ENCODE measurements around the gene LRRC15. TPM values are rescaled to one million over a fixed set of nuclear protein-coding genes. Genes with fewer than 3 reads are reported as not detected.

The LRRC15 gene
- total and polyA plus RNA-seq, 2 experiments from 2014 or later, result 0.05 to 0.14 TPM

DNA sequence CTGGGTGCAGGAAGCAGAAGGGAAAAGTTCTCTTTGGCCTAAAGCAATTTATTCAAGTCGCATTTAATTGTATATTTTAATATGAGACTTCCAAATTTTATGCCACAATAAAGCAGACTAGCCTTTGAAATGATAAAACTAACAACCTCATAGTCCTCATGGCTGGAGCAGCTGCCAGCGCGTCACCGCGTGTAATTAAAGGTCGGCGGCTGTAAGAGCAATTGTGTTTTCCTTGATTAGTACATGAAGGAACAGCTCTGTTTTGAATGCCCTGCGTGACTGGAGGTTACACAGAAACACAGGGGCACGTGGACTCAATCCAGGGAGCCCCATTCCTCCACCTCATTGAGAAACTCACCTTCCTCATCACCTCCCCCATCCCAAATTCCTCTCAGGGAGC is 10.1 kb upstream of the LRRC15 start:
- H3K9me2 ChIP-seq (ENCODE audit: insufficient read depth), result no peaks in the 10 kb centered on the region
- DNase-seq (ENCODE audit: low spot score), result no peak
- no peaks in the 10 kb centered on the region for H3K9me3 Mint-ChIP-seq
- H4K20me1 ChIP-seq (replicated peaks; ENCODE audit: insufficient read depth), result no peaks in the 10 kb centered on the region
- H3K27ac Mint-ChIP-seq, result no peak overlapping the region
- ATAC-seq, result no peak
- H3K36me3 ChIP-seq (ENCODE audit: insufficient read depth), result no peaks in the 10 kb centered on the region
- no peak overlapping the region for H3K4me3 ChIP-seq
- no peaks in the 10 kb centered on the region for H3F3A ChIP-seq (replicated peaks; ENCODE audit: low read depth)
- no peak overlapping the region for H3K4me2 ChIP-seq
- peaks cover 48% of the 10 kb centered on the region for H3K4me1 Mint-ChIP-seq
- TF ChIP-seq NANOG (IDR thresholded peaks at IDR 0.05; ENCODE audit: borderline replicate concordance), result no peak
- no peak for TF ChIP-seq ZNF331 (CRISPR knock-in tag; IDR thresholded peaks at IDR 0.05; ENCODE audit: low read depth)
- TF ChIP-seq EZH2phosphoT487 (IDR thresholded peaks at IDR 0.05; ENCODE audit: unreplicated experiment), result no peak
- H3K4me1 ChIP-seq (ENCODE audit: insufficient read depth), result peaks cover 17% of the 10 kb centered on the region
- H3K27me3 Mint-ChIP-seq (ENCODE audit: insufficient read depth, low read depth, poor library complexity), result peaks cover 18% of the 10 kb centered on the region
- H3K79me2 ChIP-seq (replicated peaks; ENCODE audit: insufficient read depth), result no peaks in the 10 kb centered on the region
- H2AFZ ChIP-seq, result peak overlapping the region; percentile 66; the same call in 1 of the 2 replicates
- no peak overlapping the region for H3K4me3 Mint-ChIP-seq
- no peaks in the 10 kb centered on the region for H3K27me3 ChIP-seq (ENCODE audit: insufficient read depth)
- no peak overlapping the region for H3K27ac ChIP-seq (ENCODE audit: low read depth)
- no peaks in the 10 kb centered on the region for H3K36me3 Mint-ChIP-seq (ENCODE audit: low read depth)

DNA sequence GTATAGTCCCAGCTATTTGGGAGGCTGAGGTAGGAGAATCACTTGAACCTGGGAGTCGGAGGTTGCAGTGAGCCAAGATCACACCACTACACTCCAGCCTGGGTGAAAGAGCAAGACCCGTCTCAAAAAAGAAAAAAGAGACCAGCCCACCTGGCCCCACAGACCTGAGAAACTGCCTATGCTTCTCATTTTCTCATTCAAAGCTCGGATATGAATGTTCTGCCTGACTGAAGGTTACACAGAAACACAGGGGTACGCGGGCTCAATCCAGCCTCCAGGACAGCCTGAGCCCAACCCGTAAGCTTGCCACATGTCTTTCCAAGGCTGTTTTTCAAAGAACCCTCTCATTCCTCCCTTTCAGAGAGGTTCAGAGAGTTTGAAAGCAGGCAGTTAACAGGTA is 9.7 kb upstream of the LRRC15 start:
- Mint-ChIP-seq H3K27ac (no peak overlapping the region), H3K36me3 (ENCODE audit: low read depth) (no peaks in the 10 kb centered on the region), H3K4me3 (no peak overlapping the region), H3K9me3 (no peaks in the 10 kb centered on the region), H3K27me3 (ENCODE audit: insufficient read depth, low read depth, poor library complexity) (peaks cover 18% of the 10 kb centered on the region), H3K4me1 (peaks cover 49% of the 10 kb centered on the region)
- no peaks in the 10 kb centered on the region for H3K36me3 ChIP-seq (ENCODE audit: insufficient read depth)
- ATAC-seq (no peak), DNase-seq (ENCODE audit: low spot score) (no peak)
- H3F3A ChIP-seq (replicated peaks; ENCODE audit: low read depth), result no peaks in the 10 kb centered on the region
- no peaks in the 10 kb centered on the region for H4K20me1 ChIP-seq (replicated peaks; ENCODE audit: insufficient read depth)
- 0 out of 2 replicates have a peak overlapping the region, but pooled peaks have one; percentile 66 for H2AFZ ChIP-seq
- H3K27ac ChIP-seq (ENCODE audit: low read depth), result no peak overlapping the region
- no peaks in the 10 kb centered on the region for H3K79me2 ChIP-seq (replicated peaks; ENCODE audit: insufficient read depth)
- peaks cover 17% of the 10 kb centered on the region for H3K4me1 ChIP-seq (ENCODE audit: insufficient read depth)
- H3K4me3 ChIP-seq, result no peak overlapping the region
- no peaks in the 10 kb centered on the region for H3K9me2 ChIP-seq (ENCODE audit: insufficient read depth)
- no peaks in the 10 kb centered on the region for H3K27me3 ChIP-seq (ENCODE audit: insufficient read depth)
- no peak overlapping the region for H3K4me2 ChIP-seq
- no peak for TF ChIP-seq EZH2phosphoT487 (IDR thresholded peaks at IDR 0.05; ENCODE audit: unreplicated experiment)
- TF ChIP-seq, protein P1, sequence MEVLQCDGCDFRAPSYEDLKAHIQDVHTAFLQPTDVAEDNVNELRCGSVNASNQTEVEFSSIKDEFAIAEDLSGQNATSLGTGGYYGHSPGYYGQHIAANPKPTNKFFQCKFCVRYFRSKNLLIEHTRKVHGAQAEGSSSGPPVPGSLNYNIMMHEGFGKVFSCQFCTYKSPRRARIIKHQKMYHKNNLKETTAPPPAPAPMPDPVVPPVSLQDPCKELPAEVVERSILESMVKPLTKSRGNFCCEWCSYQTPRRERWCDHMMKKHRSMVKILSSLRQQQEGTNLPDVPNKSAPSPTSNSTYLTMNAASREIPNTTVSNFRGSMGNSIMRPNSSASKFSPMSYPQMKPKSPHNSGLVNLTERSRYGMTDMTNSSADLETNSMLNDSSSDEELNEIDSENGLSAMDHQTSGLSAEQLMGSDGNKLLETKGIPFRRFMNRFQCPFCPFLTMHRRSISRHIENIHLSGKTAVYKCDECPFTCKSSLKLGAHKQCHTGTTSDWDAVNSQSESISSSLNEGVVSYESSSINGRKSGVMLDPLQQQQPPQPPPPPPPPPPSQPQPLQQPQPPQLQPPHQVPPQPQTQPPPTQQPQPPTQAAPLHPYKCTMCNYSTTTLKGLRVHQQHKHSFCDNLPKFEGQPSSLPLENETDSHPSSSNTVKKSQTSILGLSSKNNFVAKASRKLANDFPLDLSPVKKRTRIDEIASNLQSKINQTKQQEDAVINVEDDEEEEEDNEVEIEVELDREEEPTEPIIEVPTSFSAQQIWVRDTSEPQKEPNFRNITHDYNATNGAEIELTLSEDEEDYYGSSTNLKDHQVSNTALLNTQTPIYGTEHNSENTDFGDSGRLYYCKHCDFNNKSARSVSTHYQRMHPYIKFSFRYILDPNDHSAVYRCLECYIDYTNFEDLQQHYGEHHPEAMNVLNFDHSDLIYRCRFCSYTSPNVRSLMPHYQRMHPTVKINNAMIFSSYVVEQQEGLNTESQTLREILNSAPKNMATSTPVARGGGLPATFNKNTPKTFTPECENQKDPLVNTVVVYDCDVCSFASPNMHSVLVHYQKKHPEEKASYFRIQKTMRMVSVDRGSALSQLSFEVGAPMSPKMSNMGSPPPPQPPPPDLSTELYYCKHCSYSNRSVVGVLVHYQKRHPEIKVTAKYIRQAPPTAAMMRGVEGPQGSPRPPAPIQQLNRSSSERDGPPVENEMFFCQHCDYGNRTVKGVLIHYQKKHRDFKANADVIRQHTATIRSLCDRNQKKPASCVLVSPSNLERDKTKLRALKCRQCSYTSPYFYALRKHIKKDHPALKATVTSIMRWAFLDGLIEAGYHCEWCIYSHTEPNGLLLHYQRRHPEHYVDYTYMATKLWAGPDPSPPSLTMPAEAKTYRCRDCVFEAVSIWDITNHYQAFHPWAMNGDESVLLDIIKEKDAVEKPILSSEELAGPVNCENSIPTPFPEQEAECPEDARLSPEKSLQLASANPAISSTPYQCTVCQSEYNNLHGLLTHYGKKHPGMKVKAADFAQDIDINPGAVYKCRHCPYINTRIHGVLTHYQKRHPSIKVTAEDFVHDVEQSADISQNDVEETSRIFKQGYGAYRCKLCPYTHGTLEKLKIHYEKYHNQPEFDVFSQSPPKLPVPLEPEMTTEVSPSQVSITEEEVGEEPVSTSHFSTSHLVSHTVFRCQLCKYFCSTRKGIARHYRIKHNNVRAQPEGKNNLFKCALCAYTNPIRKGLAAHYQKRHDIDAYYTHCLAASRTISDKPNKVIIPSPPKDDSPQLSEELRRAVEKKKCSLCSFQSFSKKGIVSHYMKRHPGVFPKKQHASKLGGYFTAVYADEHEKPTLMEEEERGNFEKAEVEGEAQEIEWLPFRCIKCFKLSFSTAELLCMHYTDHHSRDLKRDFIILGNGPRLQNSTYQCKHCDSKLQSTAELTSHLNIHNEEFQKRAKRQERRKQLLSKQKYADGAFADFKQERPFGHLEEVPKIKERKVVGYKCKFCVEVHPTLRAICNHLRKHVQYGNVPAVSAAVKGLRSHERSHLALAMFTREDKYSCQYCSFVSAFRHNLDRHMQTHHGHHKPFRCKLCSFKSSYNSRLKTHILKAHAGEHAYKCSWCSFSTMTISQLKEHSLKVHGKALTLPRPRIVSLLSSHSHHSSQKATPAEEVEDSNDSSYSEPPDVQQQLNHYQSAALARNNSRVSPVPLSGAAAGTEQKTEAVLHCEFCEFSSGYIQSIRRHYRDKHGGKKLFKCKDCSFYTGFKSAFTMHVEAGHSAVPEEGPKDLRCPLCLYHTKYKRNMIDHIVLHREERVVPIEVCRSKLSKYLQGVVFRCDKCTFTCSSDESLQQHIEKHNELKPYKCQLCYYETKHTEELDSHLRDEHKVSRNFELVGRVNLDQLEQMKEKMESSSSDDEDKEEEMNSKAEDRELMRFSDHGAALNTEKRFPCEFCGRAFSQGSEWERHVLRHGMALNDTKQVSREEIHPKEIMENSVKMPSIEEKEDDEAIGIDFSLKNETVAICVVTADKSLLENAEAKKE (CRISPR knock-in tag; IDR thresholded peaks at IDR 0.05), result no peak
- TF ChIP-seq, protein P2, sequence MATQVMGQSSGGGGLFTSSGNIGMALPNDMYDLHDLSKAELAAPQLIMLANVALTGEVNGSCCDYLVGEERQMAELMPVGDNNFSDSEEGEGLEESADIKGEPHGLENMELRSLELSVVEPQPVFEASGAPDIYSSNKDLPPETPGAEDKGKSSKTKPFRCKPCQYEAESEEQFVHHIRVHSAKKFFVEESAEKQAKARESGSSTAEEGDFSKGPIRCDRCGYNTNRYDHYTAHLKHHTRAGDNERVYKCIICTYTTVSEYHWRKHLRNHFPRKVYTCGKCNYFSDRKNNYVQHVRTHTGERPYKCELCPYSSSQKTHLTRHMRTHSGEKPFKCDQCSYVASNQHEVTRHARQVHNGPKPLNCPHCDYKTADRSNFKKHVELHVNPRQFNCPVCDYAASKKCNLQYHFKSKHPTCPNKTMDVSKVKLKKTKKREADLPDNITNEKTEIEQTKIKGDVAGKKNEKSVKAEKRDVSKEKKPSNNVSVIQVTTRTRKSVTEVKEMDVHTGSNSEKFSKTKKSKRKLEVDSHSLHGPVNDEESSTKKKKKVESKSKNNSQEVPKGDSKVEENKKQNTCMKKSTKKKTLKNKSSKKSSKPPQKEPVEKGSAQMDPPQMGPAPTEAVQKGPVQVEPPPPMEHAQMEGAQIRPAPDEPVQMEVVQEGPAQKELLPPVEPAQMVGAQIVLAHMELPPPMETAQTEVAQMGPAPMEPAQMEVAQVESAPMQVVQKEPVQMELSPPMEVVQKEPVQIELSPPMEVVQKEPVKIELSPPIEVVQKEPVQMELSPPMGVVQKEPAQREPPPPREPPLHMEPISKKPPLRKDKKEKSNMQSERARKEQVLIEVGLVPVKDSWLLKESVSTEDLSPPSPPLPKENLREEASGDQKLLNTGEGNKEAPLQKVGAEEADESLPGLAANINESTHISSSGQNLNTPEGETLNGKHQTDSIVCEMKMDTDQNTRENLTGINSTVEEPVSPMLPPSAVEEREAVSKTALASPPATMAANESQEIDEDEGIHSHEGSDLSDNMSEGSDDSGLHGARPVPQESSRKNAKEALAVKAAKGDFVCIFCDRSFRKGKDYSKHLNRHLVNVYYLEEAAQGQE (IDR thresholded peaks at IDR 0.05; ENCODE audit: unreplicated experiment), result no peak
- no peak for TF ChIP-seq JUNB (IDR thresholded peaks at IDR 0.05; ENCODE audit: unreplicated experiment)
- no peak for TF ChIP-seq ZNF114 (CRISPR knock-in tag; IDR thresholded peaks at IDR 0.05)
- no peak for TF ChIP-seq EZH2 (IDR thresholded peaks at IDR 0.05; ENCODE audit: low read depth, unreplicated experiment)
- no peak for TF ChIP-seq ZNF331 (CRISPR knock-in tag; IDR thresholded peaks at IDR 0.05; ENCODE audit: low read depth)
- TF ChIP-seq, protein P3, sequence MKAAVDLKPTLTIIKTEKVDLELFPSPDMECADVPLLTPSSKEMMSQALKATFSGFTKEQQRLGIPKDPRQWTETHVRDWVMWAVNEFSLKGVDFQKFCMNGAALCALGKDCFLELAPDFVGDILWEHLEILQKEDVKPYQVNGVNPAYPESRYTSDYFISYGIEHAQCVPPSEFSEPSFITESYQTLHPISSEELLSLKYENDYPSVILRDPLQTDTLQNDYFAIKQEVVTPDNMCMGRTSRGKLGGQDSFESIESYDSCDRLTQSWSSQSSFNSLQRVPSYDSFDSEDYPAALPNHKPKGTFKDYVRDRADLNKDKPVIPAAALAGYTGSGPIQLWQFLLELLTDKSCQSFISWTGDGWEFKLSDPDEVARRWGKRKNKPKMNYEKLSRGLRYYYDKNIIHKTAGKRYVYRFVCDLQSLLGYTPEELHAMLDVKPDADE (IDR thresholded peaks at IDR 0.05), result no peak
- no peak for TF ChIP-seq STAT1 (IDR thresholded peaks at IDR 0.05; ENCODE audit: unreplicated experiment)
- TF ChIP-seq CREB1 (CRISPR knock-in tag; IDR thresholded peaks at IDR 0.05; ENCODE audit: low read depth), result no peak
